Measurements from ENCODE around the gene PDZD7. TPM values are rescaled to one million over a fixed set of nuclear protein-coding genes. Genes with fewer than 3 reads are reported as not detected.
A peak's percentile ranks its signal among the peaks of the same experiment; 100 is the strongest.

Gene PDZD7
- total and polyA plus RNA-seq, 4 experiments from 2014 or later = 0.20 to 1.8 (median 0.70) TPM

GRCh38 chr10:101040851-101041250, 9.9 kb upstream of the PDZD7 start:
- H3K9me3 Mint-ChIP-seq = no peaks in the 10 kb centered on the region

GRCh38 chr10:101040061-101040460, 9.1 kb upstream of the PDZD7 start:
- Mint-ChIP-seq H3K27ac (peak overlapping the region in 2 of 7 donors; percentile 15 to 59), H3K4me3 (peak overlapping the region in 1 of 8 donors; percentile 65)
- POLR2A ChIA-PET (ENCODE audit: partially characterized antibody) = interaction anchor here (0.8 to 5.6 kb wide), 4 partner anchors 8 to 43 kb away, joined by 5 to 69 read pairs (median 16); partner anchors contain the start of genes KAZALD1, PDZD7 and SFXN3

More at GRCh38 chr10:101040851-101041250, 9.9 kb upstream of the PDZD7 start:
- intact Hi-C loops (cut with micrococcal nuclease) = loop anchor here (1.0 to 5.0 kb wide), 4 partner anchors 9 to 101 kb away; no protein-coding TSS in a partner anchor
- no peak for DNase-seq
- ChIA-PET CTCF (ENCODE audit: partially characterized antibody) (interaction anchor here (0.7 to 26.6 kb wide), 11 partner anchors 11 to 100 kb away, joined by 3 to 645 read pairs (median 7); partner anchors contain the start of genes KAZALD1, PDZD7, SFXN3 and TLX1), POLR2A (ENCODE audit: partially characterized antibody) (interaction anchor here (0.9 to 5.6 kb wide), 6 partner anchors 9 to 43 kb away, joined by 3 to 69 read pairs (median 22); partner anchors contain the start of genes KAZALD1, PDZD7 and SFXN3)
- Mint-ChIP-seq H3K27ac (peak overlapping the region in 6 of 7 donors; percentile 42 to 99 (median 80)), H3K4me3 (no peak overlapping the region), H3K27me3 (peaks cover 0 to 4% of the 10 kb centered on the region in 2 donors), H3K4me1 (peaks cover 16 to 25% (median 19%) of the 10 kb centered on the region in 4 donors), H3K36me3 (peaks cover 20 to 43% of the 10 kb centered on the region in 2 donors)
- Histone ChIP-seq H3K27me3 (ENCODE audit: insufficient read depth, low read length) (no peaks in the 10 kb centered on the region), H3K4me1 (ENCODE audit: insufficient read depth, low read length) (peaks cover 27% of the 10 kb centered on the region), H3K9me3 (ENCODE audit: control insufficient read depth in 1 of 2, low read length in 2 of 2) (no peaks in the 10 kb centered on the region), H3K27ac (ENCODE audit: low read depth, low read length) (no peak overlapping the region), H3K4me3 (ENCODE audit: low read length in 2 of 2) (no peak overlapping the region), H3K36me3 (ENCODE audit: insufficient read depth, low read length) (peaks cover 22% of the 10 kb centered on the region)

GRCh38 chr10:101038484-101038883, 7.6 kb upstream of the PDZD7 start:
- H3K4me1 ChIP-seq (ENCODE audit: insufficient read depth, low read length) = peaks cover 26% of the 10 kb centered on the region
- intact Hi-C loops (cut with micrococcal nuclease) = no loop called here
- CTCF ChIA-PET (ENCODE audit: partially characterized antibody) = interaction anchor here (0.9 to 26.6 kb wide), 6 partner anchors 8 to 104 kb away, joined by 3 to 645 read pairs (median 11); partner anchors contain the start of gene KAZALD1
- POLR2A ChIA-PET (ENCODE audit: partially characterized antibody) = interaction anchor here (0.7 to 1.7 kb wide), 2 partner anchors 23 to 26 kb away, joined by 3 to 8 read pairs; partner anchors contain the start of gene KAZALD1
- Mint-ChIP-seq H3K4me3 (no peak overlapping the region), H3K4me1 (peaks cover 19 to 32% (median 21%) of the 10 kb centered on the region in 4 donors), H3K36me3 (peaks cover 25 to 54% of the 10 kb centered on the region in 2 donors), H3K27ac (peak overlapping the region in 2 of 7 donors; percentile 4 to 79), H3K27me3 (peaks cover 0 to 2% of the 10 kb centered on the region in 2 donors), H3K9me3 (no peaks in the 10 kb centered on the region)
- H3K27me3 ChIP-seq (ENCODE audit: insufficient read depth, low read length) = no peaks in the 10 kb centered on the region
- DNase-seq = no peak
- H3K36me3 ChIP-seq (ENCODE audit: insufficient read depth, low read length) = peaks cover 34% of the 10 kb centered on the region
- H3K27ac ChIP-seq (ENCODE audit: low read depth, low read length) = no peak overlapping the region
- H3K4me3 ChIP-seq (ENCODE audit: low read length in 2 of 2) = no peak overlapping the region
- H3K9me3 ChIP-seq (ENCODE audit: control insufficient read depth in 1 of 2, low read length in 2 of 2) = no peaks in the 10 kb centered on the region

More at GRCh38 chr10:101040061-101040460, 9.1 kb upstream of the PDZD7 start:
- Histone ChIP-seq H3K9me3 (ENCODE audit: control insufficient read depth in 1 of 2, low read length in 2 of 2) (no peaks in the 10 kb centered on the region), H3K27me3 (ENCODE audit: insufficient read depth, low read length) (no peaks in the 10 kb centered on the region), H3K27ac (ENCODE audit: low read depth, low read length) (no peak overlapping the region), H3K4me1 (ENCODE audit: insufficient read depth, low read length) (peaks cover 27% of the 10 kb centered on the region), H3K36me3 (ENCODE audit: insufficient read depth, low read length) (peaks cover 30% of the 10 kb centered on the region), H3K4me3 (ENCODE audit: low read length in 2 of 2) (no peak overlapping the region)
- peaks cover 25 to 49% of the 10 kb centered on the region in 2 donors for H3K36me3 Mint-ChIP-seq
- peaks cover 0 to 4% of the 10 kb centered on the region in 2 donors for H3K27me3 Mint-ChIP-seq
- no peaks in the 10 kb centered on the region for H3K9me3 Mint-ChIP-seq
- intact Hi-C loops (cut with micrococcal nuclease) = loop anchor here (5.0 kb wide), 1 partner anchor 102 kb away; no protein-coding TSS in a partner anchor
- no peak for DNase-seq
- H3K4me1 Mint-ChIP-seq = peaks cover 16 to 25% (median 19%) of the 10 kb centered on the region in 4 donors
- CTCF ChIA-PET (ENCODE audit: partially characterized antibody) = interaction anchor here (1.0 to 26.6 kb wide), 5 partner anchors 10 to 24 kb away, joined by 3 to 645 read pairs (median 53); partner anchors contain the start of genes KAZALD1, PDZD7 and SFXN3

- Histone ChIP-seq H3K4me3 (ENCODE audit: low read length in 2 of 2) (no peak overlapping the region), H3K36me3 (ENCODE audit: insufficient read depth, low read length) (peaks cover 34% of the 10 kb centered on the region), H3K4me1 (ENCODE audit: insufficient read depth, low read length) (peaks cover 20% of the 10 kb centered on the region), H3K27me3 (ENCODE audit: insufficient read depth, low read length) (no peaks in the 10 kb centered on the region), H3K9me3 (ENCODE audit: control insufficient read depth in 1 of 2, low read length in 2 of 2) (no peaks in the 10 kb centered on the region), H3K27ac (ENCODE audit: low read depth, low read length) (no peak overlapping the region)
- H3K27ac Mint-ChIP-seq = no peak overlapping the region
- H3K4me3 Mint-ChIP-seq = no peak overlapping the region
- peaks cover 25 to 57% of the 10 kb centered on the region in 2 donors for H3K36me3 Mint-ChIP-seq
- ChIA-PET POLR2A (ENCODE audit: partially characterized antibody) (no interaction called here), CTCF (ENCODE audit: partially characterized antibody) (interaction anchor here (1.0 to 26.6 kb wide), 4 partner anchors 15 to 39 kb away, joined by 3 to 645 read pairs (median 10); partner anchors contain the start of gene KAZALD1)
- no peaks in the 10 kb centered on the region for H3K27me3 Mint-ChIP-seq
- H3K4me1 Mint-ChIP-seq = peaks cover 13 to 34% (median 19%) of the 10 kb centered on the region in 4 donors
- no peaks in the 10 kb centered on the region for H3K9me3 Mint-ChIP-seq
- no peak for DNase-seq
- intact Hi-C loops (cut with micrococcal nuclease) = no loop called here
These were observed 5.8 kb upstream of the PDZD7 start for GRCh38 chr10:101036726-101037125.

- peak overlapping the region in 3 of 7 donors; percentile 13 to 71 (median 42) for H3K27ac Mint-ChIP-seq
- Histone ChIP-seq H3K9me3 (ENCODE audit: control insufficient read depth in 1 of 2, low read length in 2 of 2) (no peaks in the 10 kb centered on the region), H3K27me3 (ENCODE audit: insufficient read depth, low read length) (no peaks in the 10 kb centered on the region), H3K4me3 (ENCODE audit: low read length in 2 of 2) (no peak overlapping the region), H3K27ac (ENCODE audit: low read depth, low read length) (no peak overlapping the region), H3K36me3 (ENCODE audit: insufficient read depth, low read length) (peaks cover 34% of the 10 kb centered on the region), H3K4me1 (ENCODE audit: insufficient read depth, low read length) (peaks cover 14% of the 10 kb centered on the region)
- H3K4me1 Mint-ChIP-seq = peaks cover 11 to 36% (median 16%) of the 10 kb centered on the region in 4 donors
- DNase-seq = no peak
- no peak overlapping the region for H3K4me3 Mint-ChIP-seq
- POLR2A ChIA-PET (ENCODE audit: partially characterized antibody) = no interaction called here
- intact Hi-C loops (cut with micrococcal nuclease) = no loop called here
- no peaks in the 10 kb centered on the region for H3K9me3 Mint-ChIP-seq
- no peaks in the 10 kb centered on the region for H3K27me3 Mint-ChIP-seq
- peaks cover 25 to 62% of the 10 kb centered on the region in 2 donors for H3K36me3 Mint-ChIP-seq
- CTCF ChIA-PET (ENCODE audit: partially characterized antibody) = interaction anchor here (1.0 to 26.6 kb wide), 4 partner anchors 16 to 27 kb away, joined by 3 to 645 read pairs (median 10); partner anchors contain the start of gene KAZALD1
These were observed 5.2 kb upstream of the PDZD7 start for GRCh38 chr10:101035916-101036702.

GRCh38 chr10:101035314-101035713, 4.4 kb upstream of the PDZD7 start:
- DNase-seq = no peak
- no peak overlapping the region for H3K4me3 ChIP-seq (ENCODE audit: low read length in 2 of 2)
- H3K4me1 ChIP-seq (ENCODE audit: insufficient read depth, low read length) = peaks cover 18% of the 10 kb centered on the region
- ChIA-PET POLR2A (ENCODE audit: partially characterized antibody) (no interaction called here), CTCF (ENCODE audit: partially characterized antibody) (interaction anchor here (0.9 to 26.6 kb wide), 7 partner anchors 8 to 28 kb away, joined by 3 to 645 read pairs (median 5); partner anchors contain the start of gene KAZALD1)
- Mint-ChIP-seq H3K36me3 (peaks cover 25 to 61% of the 10 kb centered on the region in 2 donors), H3K4me1 (peaks cover 10 to 38% (median 15%) of the 10 kb centered on the region in 4 donors), H3K4me3 (no peak overlapping the region), H3K9me3 (no peaks in the 10 kb centered on the region), H3K27me3 (no peaks in the 10 kb centered on the region), H3K27ac (no peak overlapping the region)
- peaks cover 34% of the 10 kb centered on the region for H3K36me3 ChIP-seq (ENCODE audit: insufficient read depth, low read length)
- intact Hi-C loops (cut with micrococcal nuclease) = no loop called here
- H3K27me3 ChIP-seq (ENCODE audit: insufficient read depth, low read length) = no peaks in the 10 kb centered on the region
- no peaks in the 10 kb centered on the region for H3K9me3 ChIP-seq (ENCODE audit: control insufficient read depth in 1 of 2, low read length in 2 of 2)
- no peak overlapping the region for H3K27ac ChIP-seq (ENCODE audit: low read depth, low read length)
